Measurements from ENCODE around the gene PELI3.

GRCh38 chr11:66505276-66505816 is 38.6 kb downstream of the PELI3 start:
- TF ChIP-seq CTCF (IDR thresholded peaks at IDR 0.05; ENCODE audit: low read length) (no peak), EZH2 (IDR thresholded peaks at IDR 0.05; ENCODE audit: borderline replicate concordance, low read length) (no peak)

Data from OCI-LY1 (cell line).